ENCODE measurements around the gene OMP. TPM values are rescaled to one million over a fixed set of nuclear protein-coding genes. Genes with fewer than 3 reads are reported as not detected.

Gene OMP
- total RNA-seq, 3 donors from 2014 or later: not detected

DNA sequence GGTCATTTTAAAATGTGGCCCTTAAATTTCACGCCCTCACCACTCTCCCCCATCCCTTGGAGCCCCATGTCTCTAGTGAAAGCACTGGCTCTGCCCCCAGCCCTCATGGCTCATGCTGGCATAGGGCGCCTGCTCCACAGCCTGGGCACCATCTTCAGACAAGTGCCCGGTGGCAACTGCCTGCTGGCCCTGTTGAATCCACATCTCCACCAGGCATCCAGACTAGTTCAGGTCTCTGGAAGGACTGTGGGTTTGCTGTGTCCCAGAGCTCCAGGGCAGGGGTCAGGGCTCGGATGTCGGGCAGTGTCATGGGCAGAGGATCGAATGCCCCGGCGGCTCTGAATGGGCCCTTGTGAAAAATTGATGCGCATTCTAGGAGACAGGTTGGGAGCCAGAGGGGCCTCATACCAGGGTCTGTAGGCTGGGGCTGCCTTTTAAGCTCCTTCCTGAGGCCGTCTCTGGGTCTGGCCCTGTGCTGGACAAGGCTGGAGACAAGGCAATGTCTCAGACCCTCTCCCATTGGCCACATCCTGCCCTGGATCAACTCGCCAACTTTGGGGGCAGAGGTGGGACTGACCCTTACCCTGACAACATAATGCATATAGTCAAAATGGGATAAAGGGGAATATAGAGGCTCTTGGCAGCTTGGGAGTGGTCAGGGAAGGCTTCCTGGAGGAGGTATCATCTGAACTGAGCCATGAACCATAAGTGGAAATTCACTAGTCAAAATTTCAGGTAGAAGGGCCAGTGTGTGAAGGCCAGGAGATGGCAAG is 26.6 kb downstream of the OMP start:
- Histone ChIP-seq H3K4me1 (peaks cover 0 to 5% of the 10 kb centered on the region in 2 donors), H3K27me3 (no peaks in the 10 kb centered on the region), H3K27ac (no peak overlapping the region), H3K9me3 (no peaks in the 10 kb centered on the region), H3K36me3 (no peaks in the 10 kb centered on the region), H3K4me3 (no peak overlapping the region)
- DNase-seq (ENCODE audit: low spot score in 2 of 2): no peak
- intact Hi-C loops (cut with DNase I; ENCODE audit: low total_unique reads): no loop called here
- TF ChIP-seq, protein P1, sequence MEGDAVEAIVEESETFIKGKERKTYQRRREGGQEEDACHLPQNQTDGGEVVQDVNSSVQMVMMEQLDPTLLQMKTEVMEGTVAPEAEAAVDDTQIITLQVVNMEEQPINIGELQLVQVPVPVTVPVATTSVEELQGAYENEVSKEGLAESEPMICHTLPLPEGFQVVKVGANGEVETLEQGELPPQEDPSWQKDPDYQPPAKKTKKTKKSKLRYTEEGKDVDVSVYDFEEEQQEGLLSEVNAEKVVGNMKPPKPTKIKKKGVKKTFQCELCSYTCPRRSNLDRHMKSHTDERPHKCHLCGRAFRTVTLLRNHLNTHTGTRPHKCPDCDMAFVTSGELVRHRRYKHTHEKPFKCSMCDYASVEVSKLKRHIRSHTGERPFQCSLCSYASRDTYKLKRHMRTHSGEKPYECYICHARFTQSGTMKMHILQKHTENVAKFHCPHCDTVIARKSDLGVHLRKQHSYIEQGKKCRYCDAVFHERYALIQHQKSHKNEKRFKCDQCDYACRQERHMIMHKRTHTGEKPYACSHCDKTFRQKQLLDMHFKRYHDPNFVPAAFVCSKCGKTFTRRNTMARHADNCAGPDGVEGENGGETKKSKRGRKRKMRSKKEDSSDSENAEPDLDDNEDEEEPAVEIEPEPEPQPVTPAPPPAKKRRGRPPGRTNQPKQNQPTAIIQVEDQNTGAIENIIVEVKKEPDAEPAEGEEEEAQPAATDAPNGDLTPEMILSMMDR (IDR thresholded peaks at IDR 0.05): no peak
- TF ChIP-seq POLR2AphosphoS5 (IDR thresholded peaks at IDR 0.05): no peak
- no peak for TF ChIP-seq POLR2A (IDR thresholded peaks at IDR 0.05)

GRCh38 chr11:77129842-77130756 is 27.5 kb downstream of the OMP start:
- H3K4me3 ChIP-seq: no peak overlapping the region
- TF ChIP-seq POLR2A (IDR thresholded peaks at IDR 0.05): no peak
- no peak for TF ChIP-seq POLR2AphosphoS5 (IDR thresholded peaks at IDR 0.05)
- TF ChIP-seq, protein P1 (IDR thresholded peaks at IDR 0.05): no peak
- no peaks in the 10 kb centered on the region for H3K27me3 ChIP-seq
- intact Hi-C loops (cut with DNase I; ENCODE audit: low total_unique reads): no loop called here
- no peaks in the 10 kb centered on the region for H3K9me3 ChIP-seq
- H3K4me1 ChIP-seq: peaks cover 0 to 5% of the 10 kb centered on the region in 2 donors
- DNase-seq (ENCODE audit: low spot score in 2 of 2): no peak
- peak overlapping the region in 1 of 2 donors; percentile 15 for H3K27ac ChIP-seq
- no peaks in the 10 kb centered on the region for H3K36me3 ChIP-seq

DNA sequence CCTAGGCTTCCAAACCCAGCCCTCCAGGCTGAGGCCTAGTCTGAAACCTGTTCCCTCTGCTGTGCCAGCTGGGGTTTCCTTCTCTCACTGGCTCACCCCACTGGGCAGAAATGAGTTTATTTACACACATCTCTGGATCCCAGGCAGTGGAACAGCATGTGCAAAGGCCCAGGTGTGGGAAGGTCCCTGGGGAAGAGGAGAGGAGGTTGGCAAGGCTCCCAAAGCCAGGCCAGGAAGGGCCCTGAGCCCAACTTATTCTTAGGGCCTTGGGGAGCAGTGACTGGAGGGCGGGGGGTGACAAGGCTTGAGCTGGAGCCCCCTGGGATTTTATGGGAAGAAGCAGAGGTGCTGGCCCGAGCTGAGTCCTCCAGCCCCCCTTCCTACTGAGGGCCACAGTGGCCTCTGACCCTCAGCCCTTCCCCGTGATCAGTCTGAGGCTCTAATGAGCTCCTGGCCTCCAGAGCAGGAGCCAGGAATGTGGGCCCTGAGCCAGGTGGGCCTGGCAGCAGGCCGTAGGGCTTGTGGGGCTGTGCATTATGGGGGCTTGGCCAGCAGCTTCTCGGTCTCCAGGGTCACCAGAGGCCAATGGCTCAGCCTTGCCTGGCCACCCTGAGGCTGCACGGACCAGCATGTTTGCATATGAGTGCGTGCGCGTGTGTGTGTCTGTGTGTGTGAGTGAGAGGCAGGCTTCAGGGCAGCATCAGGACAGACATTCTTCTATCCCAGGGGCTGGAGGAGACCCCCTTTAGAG is 28.3 kb downstream of the OMP start:
- TF ChIP-seq, protein P1 (IDR thresholded peaks at IDR 0.05): no peak
- TF ChIP-seq POLR2A (IDR thresholded peaks at IDR 0.05) (no peak), POLR2AphosphoS5 (IDR thresholded peaks at IDR 0.05) (no peak)

DNA sequence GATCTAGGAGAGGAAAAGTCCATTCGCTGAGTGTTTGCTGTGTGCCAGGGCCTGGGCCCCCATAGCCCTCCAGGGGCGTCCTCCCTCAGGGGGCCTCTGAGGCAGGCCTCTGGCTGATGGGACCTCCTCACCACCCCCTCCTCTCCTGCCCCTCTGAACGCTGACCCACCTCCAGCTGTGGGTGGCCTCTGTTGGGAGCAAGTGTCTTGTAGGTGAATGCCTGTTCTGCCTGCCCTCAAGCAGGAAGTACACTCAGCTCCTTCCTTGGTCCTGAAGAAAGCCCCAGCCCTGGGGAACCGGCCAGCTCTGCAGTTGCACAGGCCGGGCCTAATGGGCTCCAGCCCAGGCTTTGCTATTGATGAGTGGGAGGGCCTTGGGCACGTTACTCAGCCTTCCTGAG is 28.9 kb downstream of the OMP start:
- Histone ChIP-seq H3K9me3 (no peaks in the 10 kb centered on the region), H3K36me3 (no peaks in the 10 kb centered on the region), H3K4me3 (no peak overlapping the region), H3K4me1 (peaks cover 0 to 5% of the 10 kb centered on the region in 2 donors), H3K27me3 (no peaks in the 10 kb centered on the region), H3K27ac (peak overlapping the region in 1 of 2 donors; percentile 54)
- DNase-seq (ENCODE audit: low spot score in 2 of 2): no peak
- intact Hi-C loops (cut with DNase I; ENCODE audit: low total_unique reads): no loop called here
- TF ChIP-seq POLR2A (IDR thresholded peaks at IDR 0.05) (no peak), POLR2AphosphoS5 (IDR thresholded peaks at IDR 0.05) (no peak)
- TF ChIP-seq, protein P1 (IDR thresholded peaks at IDR 0.05): no peak

More for the DNA sequence above, 28.3 kb downstream of the OMP start:
- H3K36me3 ChIP-seq: no peaks in the 10 kb centered on the region
- H3K4me3 ChIP-seq: no peak overlapping the region
- H3K4me1 ChIP-seq: peaks cover 0 to 5% of the 10 kb centered on the region in 2 donors
- H3K27ac ChIP-seq: peak overlapping the region in 1 of 2 donors; percentile 54
- no peak for DNase-seq (ENCODE audit: low spot score in 2 of 2)
- H3K9me3 ChIP-seq: no peaks in the 10 kb centered on the region
- no peaks in the 10 kb centered on the region for H3K27me3 ChIP-seq
- intact Hi-C loops (cut with DNase I; ENCODE audit: low total_unique reads): no loop called here
